ENCODE data around the gene RFLNA.

DNA sequence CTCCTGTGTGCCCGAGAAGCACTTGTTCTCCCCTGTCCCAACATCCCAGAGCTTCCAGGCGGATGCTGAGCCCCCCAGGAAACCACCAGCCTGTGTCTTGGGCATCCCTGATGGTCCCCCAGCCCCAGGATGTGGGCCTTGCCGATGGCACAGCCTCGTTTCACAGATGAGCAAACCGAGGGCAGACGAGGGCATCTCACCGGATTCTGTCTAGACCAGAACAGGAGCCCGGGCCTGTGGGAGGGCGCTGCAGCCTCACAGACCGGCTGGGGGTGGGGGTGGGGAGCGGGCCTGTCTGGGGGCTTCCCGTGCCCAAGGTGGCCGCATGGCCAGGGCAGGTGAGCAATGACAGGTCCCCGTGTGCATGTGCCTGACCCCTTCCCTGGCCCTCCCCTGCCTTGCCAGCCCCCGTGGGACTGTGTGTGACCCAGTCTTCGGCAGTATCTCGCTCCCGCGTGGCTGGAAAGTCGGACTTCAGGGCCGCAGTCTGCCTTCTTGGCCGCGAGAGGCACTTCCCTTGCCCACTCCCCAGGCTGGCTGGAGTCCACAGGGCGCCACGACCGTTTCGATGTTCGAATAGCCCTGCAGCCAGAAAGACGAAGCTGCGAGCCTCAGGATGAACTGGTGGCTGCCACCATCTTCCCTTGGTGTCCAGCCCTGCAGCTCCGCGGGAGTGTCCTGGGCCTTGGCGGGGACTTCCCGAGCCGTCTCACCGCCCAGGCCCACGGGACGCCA, 8.9 kb downstream of the RFLNA start:
- TF ChIP-seq, protein P1, sequence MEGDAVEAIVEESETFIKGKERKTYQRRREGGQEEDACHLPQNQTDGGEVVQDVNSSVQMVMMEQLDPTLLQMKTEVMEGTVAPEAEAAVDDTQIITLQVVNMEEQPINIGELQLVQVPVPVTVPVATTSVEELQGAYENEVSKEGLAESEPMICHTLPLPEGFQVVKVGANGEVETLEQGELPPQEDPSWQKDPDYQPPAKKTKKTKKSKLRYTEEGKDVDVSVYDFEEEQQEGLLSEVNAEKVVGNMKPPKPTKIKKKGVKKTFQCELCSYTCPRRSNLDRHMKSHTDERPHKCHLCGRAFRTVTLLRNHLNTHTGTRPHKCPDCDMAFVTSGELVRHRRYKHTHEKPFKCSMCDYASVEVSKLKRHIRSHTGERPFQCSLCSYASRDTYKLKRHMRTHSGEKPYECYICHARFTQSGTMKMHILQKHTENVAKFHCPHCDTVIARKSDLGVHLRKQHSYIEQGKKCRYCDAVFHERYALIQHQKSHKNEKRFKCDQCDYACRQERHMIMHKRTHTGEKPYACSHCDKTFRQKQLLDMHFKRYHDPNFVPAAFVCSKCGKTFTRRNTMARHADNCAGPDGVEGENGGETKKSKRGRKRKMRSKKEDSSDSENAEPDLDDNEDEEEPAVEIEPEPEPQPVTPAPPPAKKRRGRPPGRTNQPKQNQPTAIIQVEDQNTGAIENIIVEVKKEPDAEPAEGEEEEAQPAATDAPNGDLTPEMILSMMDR (IDR thresholded peaks at IDR 0.05), result no peak
- no peak for TF ChIP-seq EP300 (IDR thresholded peaks at IDR 0.05)
- no peak for TF ChIP-seq POLR2A (IDR thresholded peaks at IDR 0.05)
- TF ChIP-seq POLR2AphosphoS5 (IDR thresholded peaks at IDR 0.05), result no peak

Measured in sigmoid colon (tissue), 4 donors.